BLaER1 (cell line): ENCODE results near the gene LHX3.

ENCODE experiments used
- H3K27ac ChIP-seq: shearing (Covaris generic); formaldehyde crosslinking; 2 replicates; pipeline ENCODE4 v1.8.1; 2022
- H3K27me3 ChIP-seq: shearing (Covaris generic); formaldehyde crosslinking; 2 replicates; pipeline ENCODE4 v1.8.1; 2022
- H3K36me3 ChIP-seq: shearing (Covaris generic); formaldehyde crosslinking; 2 replicates; pipeline ENCODE4 v1.8.1; 2022
- H3K4me1 ChIP-seq: shearing (Covaris generic); formaldehyde crosslinking; 2 replicates; pipeline ENCODE4 v1.8.1; 2022
- H3K4me2 ChIP-seq: shearing (Covaris generic); formaldehyde crosslinking; 2 replicates; pipeline ENCODE4 v1.8.1; 2022
- H3K4me3 ChIP-seq: shearing (Covaris generic); formaldehyde crosslinking; 2 replicates; pipeline ENCODE4 v1.8.1; 2022
- H3K9ac ChIP-seq: shearing (Covaris generic); formaldehyde crosslinking; 2 replicates; pipeline ENCODE4 v1.8.1; 2022
- H3K9me3 ChIP-seq: shearing (Covaris generic); formaldehyde crosslinking; 2 replicates; pipeline ENCODE4 v1.8.1; 2022
- H4K20me1 ChIP-seq: shearing (Covaris generic); formaldehyde crosslinking; 2 replicates; pipeline ENCODE4 v1.8.1; 2022
- Cebpa-rat ChIP-seq: shearing (Covaris generic); IDR thresholded peaks from 2 replicates; pipeline ENCODE4 v1.8.1; 2022

LHX3 gene

GRCh38 chr9:136235709-136236455, 31.0 kb upstream of the LHX3 start:
- Histone ChIP-seq H3K4me1 (peaks cover 100% of the 10 kb centered on the region), H3K27me3 (no peaks in the 10 kb centered on the region), H3K9ac (no peak overlapping the region), H3K4me3 (peak overlapping the region; percentile 5; the same call in 1 of the 2 replicates), H3K36me3 (peaks cover 42% of the 10 kb centered on the region), H4K20me1 (peaks cover 97% of the 10 kb centered on the region), H3K27ac (peak overlapping the region; percentile 14; the same call in 1 of the 2 replicates), H3K4me2 (peak overlapping the region; percentile 94), H3K9me3 (no peaks in the 10 kb centered on the region)
- no peak for TF ChIP-seq Cebpa-rat

- Histone ChIP-seq H3K4me3 (no peak overlapping the region), H3K9ac (no peak overlapping the region), H3K27ac (0 out of 2 replicates have a peak overlapping the region, but pooled peaks have one; percentile 14), H3K4me1 (peaks cover 100% of the 10 kb centered on the region), H3K36me3 (peaks cover 49% of the 10 kb centered on the region), H3K27me3 (no peaks in the 10 kb centered on the region), H3K4me2 (peak overlapping the region; percentile 94), H4K20me1 (peaks cover 97% of the 10 kb centered on the region), H3K9me3 (no peaks in the 10 kb centered on the region)
- no peak for TF ChIP-seq Cebpa-rat
Observed at GRCh38 chr9:136235171-136235570, 30.2 kb upstream of the LHX3 start.

- Histone ChIP-seq H3K9me3 (no peaks in the 10 kb centered on the region), H4K20me1 (peaks cover 97% of the 10 kb centered on the region), H3K4me1 (peaks cover 100% of the 10 kb centered on the region), H3K27ac (no peak overlapping the region), H3K4me2 (peak overlapping the region; percentile 94), H3K9ac (no peak overlapping the region), H3K27me3 (no peaks in the 10 kb centered on the region), H3K4me3 (no peak overlapping the region), H3K36me3 (peaks cover 51% of the 10 kb centered on the region)
- TF ChIP-seq Cebpa-rat, result no peak
Observed at GRCh38 chr9:136234597-136234996, 29.7 kb upstream of the LHX3 start.

DNA sequence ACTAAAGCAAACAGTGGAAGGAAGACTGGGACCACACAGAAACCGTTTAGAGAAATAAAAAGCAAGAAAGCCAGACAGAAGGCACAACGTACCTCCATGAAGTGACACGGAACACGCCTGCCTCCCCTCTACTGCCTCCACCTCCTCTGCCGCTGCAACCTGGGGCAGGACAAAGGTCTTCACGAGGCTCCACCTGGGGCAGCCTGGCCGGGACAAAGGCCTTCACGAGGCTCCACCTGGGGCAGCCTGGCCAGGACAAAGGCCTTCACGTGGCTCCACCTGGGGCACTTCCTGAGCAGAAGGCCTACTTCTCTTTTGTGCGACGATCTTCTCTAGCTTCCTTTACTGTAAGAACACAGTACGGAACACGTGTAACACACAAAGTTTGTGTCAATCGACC, 28.9 kb upstream of the LHX3 start:
- H3K9me3 ChIP-seq, result no peaks in the 10 kb centered on the region
- no peaks in the 10 kb centered on the region for H3K27me3 ChIP-seq
- H3K4me1 ChIP-seq, result peaks cover 100% of the 10 kb centered on the region
- peaks cover 97% of the 10 kb centered on the region for H4K20me1 ChIP-seq
- H3K4me2 ChIP-seq, result peak overlapping the region; percentile 94
- H3K36me3 ChIP-seq, result peaks cover 59% of the 10 kb centered on the region
- H3K9ac ChIP-seq, result peak overlapping the region; percentile 43; the same call in 1 of the 2 replicates
- peak overlapping the region; percentile 42 for H3K27ac ChIP-seq
- TF ChIP-seq Cebpa-rat, result no peak
- no peak overlapping the region for H3K4me3 ChIP-seq

- Histone ChIP-seq H3K4me3 (no peak overlapping the region), H4K20me1 (peaks cover 97% of the 10 kb centered on the region), H3K4me1 (peaks cover 100% of the 10 kb centered on the region), H3K4me2 (peak overlapping the region; percentile 94), H3K9me3 (no peaks in the 10 kb centered on the region), H3K27ac (peak overlapping the region; percentile 42), H3K36me3 (peaks cover 59% of the 10 kb centered on the region), H3K27me3 (no peaks in the 10 kb centered on the region), H3K9ac (peak overlapping the region; percentile 43; the same call in 1 of the 2 replicates)
- TF ChIP-seq Cebpa-rat, result no peak
Observed at GRCh38 chr9:136233411-136233810, 28.5 kb upstream of the LHX3 start.

DNA sequence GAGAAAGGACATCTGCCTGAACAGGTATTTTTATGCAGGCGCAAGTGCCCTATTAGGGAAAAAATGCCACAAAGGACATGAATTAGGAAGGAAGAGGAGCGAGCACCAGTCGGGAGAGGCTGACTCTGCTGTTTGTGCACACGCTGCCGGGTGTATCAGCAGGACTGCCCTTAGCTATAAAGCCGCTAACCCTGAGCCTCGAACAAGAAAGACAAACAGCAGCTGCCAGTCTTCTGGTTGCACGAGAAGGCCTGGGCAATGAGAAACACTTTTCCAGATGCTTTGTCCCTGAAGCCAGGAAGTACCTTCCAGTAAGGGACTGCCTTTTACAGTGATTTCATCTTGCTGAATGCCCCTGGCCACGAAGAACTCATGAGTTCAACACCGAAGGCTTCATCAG, 28.0 kb upstream of the LHX3 start:
- H3K27ac ChIP-seq, result peak overlapping the region; percentile 42
- H3K4me3 ChIP-seq, result no peak overlapping the region
- no peaks in the 10 kb centered on the region for H3K9me3 ChIP-seq
- no peak for TF ChIP-seq Cebpa-rat
- no peaks in the 10 kb centered on the region for H3K27me3 ChIP-seq
- H4K20me1 ChIP-seq, result peaks cover 97% of the 10 kb centered on the region
- peak overlapping the region; percentile 94 for H3K4me2 ChIP-seq
- peak overlapping the region; percentile 43; the same call in 1 of the 2 replicates for H3K9ac ChIP-seq
- H3K36me3 ChIP-seq, result peaks cover 59% of the 10 kb centered on the region
- peaks cover 100% of the 10 kb centered on the region for H3K4me1 ChIP-seq

- Histone ChIP-seq H3K27ac (peak overlapping the region; percentile 63), H3K9me3 (no peaks in the 10 kb centered on the region), H3K4me2 (peak overlapping the region; percentile 94), H3K4me3 (peak overlapping the region; percentile 36; the same call in 1 of the 2 replicates), H4K20me1 (peaks cover 97% of the 10 kb centered on the region), H3K36me3 (peaks cover 54% of the 10 kb centered on the region), H3K4me1 (peaks cover 100% of the 10 kb centered on the region), H3K27me3 (no peaks in the 10 kb centered on the region), H3K9ac (peak overlapping the region; percentile 71)
- no peak for TF ChIP-seq Cebpa-rat
Observed at GRCh38 chr9:136231478-136232297, 26.8 kb upstream of the LHX3 start.

DNA sequence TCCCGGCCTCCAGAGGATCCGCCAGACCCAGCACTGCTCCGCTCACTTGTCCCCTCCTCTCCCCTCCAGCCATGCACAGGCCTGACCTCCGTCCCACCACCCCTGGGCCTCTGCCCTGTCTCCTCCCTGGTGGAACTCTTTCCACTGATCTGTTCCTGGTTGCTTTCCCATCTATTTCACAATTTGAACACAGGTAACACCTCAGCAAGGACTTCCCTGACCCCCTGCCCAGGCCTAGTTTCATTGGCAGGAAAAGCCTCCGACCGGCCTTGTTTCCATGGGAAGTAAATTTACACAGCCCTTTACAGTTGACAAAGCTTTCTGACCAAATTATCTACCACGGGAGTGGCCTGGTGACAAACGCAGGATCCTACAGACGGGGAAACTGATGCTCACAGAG, 25.8 kb upstream of the LHX3 start:
- Histone ChIP-seq H3K27me3 (no peaks in the 10 kb centered on the region), H3K27ac (peak overlapping the region; percentile 63), H3K9ac (peak overlapping the region; percentile 47; the same call in 1 of the 2 replicates), H3K4me3 (peak overlapping the region; percentile 5; the same call in 1 of the 2 replicates), H3K9me3 (no peaks in the 10 kb centered on the region), H3K4me2 (peak overlapping the region; percentile 94), H3K4me1 (peaks cover 100% of the 10 kb centered on the region), H4K20me1 (peaks cover 97% of the 10 kb centered on the region), H3K36me3 (peaks cover 50% of the 10 kb centered on the region)
- no peak for TF ChIP-seq Cebpa-rat

DNA sequence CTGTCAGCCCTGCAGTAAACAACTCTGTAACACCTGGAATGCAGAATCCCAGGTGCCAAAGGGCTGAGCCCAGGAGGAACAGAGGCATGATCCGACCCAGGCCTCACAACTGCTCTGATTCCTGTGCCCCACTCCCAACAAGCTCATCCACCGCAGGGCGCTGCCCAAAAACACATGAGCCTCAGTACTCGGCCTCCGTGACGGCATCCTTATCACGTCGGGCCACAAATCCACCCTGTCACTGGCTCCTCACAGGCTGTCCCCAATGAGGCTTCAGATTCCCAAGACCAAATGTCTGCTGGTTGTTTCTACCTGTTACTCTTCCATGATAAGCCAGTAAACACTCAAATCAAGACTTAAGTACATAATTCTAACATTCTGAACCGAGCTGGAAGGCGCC, 25.4 kb upstream of the LHX3 start:
- Histone ChIP-seq H4K20me1 (peaks cover 95% of the 10 kb centered on the region), H3K9me3 (no peaks in the 10 kb centered on the region), H3K27me3 (no peaks in the 10 kb centered on the region), H3K4me2 (peak overlapping the region; percentile 94), H3K9ac (peak overlapping the region; percentile 47; the same call in 1 of the 2 replicates), H3K4me1 (peaks cover 100% of the 10 kb centered on the region), H3K4me3 (no peak overlapping the region; the same call in 1 of the 2 replicates), H3K36me3 (peaks cover 46% of the 10 kb centered on the region), H3K27ac (peak overlapping the region; percentile 63)
- no peak for TF ChIP-seq Cebpa-rat
